ENCODE data around the gene SLC2A10. TPM values are rescaled to one million over a fixed set of nuclear protein-coding genes. Genes with fewer than 3 reads are reported as not detected.

SLC2A10 gene
- total and polyA plus RNA-seq, 2 experiments from 2014 or later: 4.9 to 14.6 TPM

DNA sequence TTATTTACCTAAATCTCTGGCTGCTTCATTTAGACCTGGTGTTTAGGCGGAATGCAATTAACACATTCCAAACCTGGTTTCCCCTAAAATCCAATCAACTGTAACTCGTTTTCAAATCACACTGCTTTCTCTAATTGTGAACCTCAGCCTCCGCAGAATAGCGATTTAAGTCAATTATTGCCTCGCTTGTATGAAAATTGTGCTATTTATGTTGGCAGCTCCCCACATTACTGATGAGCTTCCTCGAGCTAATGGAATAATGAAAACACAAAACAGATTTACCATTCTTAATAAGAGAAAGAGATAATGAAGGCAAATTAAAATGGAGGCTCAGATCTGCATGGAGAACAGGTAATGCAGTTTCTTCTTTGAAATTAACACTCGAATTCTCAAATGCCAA, 67.9 kb downstream of the SLC2A10 start:
- H3K4me3 ChIP-seq: no peak overlapping the region
- no peak overlapping the region for H3K27ac ChIP-seq (ENCODE audit: low read depth)
- H3K27me3 Mint-ChIP-seq (ENCODE audit: insufficient read depth, low read depth, poor library complexity): peaks cover 8% of the 10 kb centered on the region
- H2AFZ ChIP-seq: peak overlapping the region; percentile 43; the same call in 1 of the 2 replicates
- no peak for DNase-seq (ENCODE audit: low spot score)
- H3K4me1 ChIP-seq (ENCODE audit: insufficient read depth): no peaks in the 10 kb centered on the region
- H3K79me2 ChIP-seq (replicated peaks; ENCODE audit: insufficient read depth): no peaks in the 10 kb centered on the region
- H3K9me2 ChIP-seq (ENCODE audit: insufficient read depth): no peaks in the 10 kb centered on the region
- TF ChIP-seq, protein P1, sequence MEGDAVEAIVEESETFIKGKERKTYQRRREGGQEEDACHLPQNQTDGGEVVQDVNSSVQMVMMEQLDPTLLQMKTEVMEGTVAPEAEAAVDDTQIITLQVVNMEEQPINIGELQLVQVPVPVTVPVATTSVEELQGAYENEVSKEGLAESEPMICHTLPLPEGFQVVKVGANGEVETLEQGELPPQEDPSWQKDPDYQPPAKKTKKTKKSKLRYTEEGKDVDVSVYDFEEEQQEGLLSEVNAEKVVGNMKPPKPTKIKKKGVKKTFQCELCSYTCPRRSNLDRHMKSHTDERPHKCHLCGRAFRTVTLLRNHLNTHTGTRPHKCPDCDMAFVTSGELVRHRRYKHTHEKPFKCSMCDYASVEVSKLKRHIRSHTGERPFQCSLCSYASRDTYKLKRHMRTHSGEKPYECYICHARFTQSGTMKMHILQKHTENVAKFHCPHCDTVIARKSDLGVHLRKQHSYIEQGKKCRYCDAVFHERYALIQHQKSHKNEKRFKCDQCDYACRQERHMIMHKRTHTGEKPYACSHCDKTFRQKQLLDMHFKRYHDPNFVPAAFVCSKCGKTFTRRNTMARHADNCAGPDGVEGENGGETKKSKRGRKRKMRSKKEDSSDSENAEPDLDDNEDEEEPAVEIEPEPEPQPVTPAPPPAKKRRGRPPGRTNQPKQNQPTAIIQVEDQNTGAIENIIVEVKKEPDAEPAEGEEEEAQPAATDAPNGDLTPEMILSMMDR (conservative IDR thresholded peaks at IDR 0.05; ENCODE audit: low read depth in 2 of 2): no peak
- no peak for TF ChIP-seq CREB1 (CRISPR knock-in tag; IDR thresholded peaks at IDR 0.05; ENCODE audit: low read depth)
- peaks cover 7% of the 10 kb centered on the region for H3K4me1 Mint-ChIP-seq
- H3K4me2 ChIP-seq: no peak overlapping the region
- no peaks in the 10 kb centered on the region for H3K9me3 Mint-ChIP-seq
- no peaks in the 10 kb centered on the region for H3K36me3 ChIP-seq (ENCODE audit: insufficient read depth)
- no peak overlapping the region for H3K4me3 Mint-ChIP-seq
- H3K27ac Mint-ChIP-seq: no peak overlapping the region
- H3F3A ChIP-seq (replicated peaks; ENCODE audit: low read depth): no peaks in the 10 kb centered on the region
- no peaks in the 10 kb centered on the region for H3K36me3 Mint-ChIP-seq (ENCODE audit: low read depth)
- no peaks in the 10 kb centered on the region for H4K20me1 ChIP-seq (replicated peaks; ENCODE audit: insufficient read depth)
- no peaks in the 10 kb centered on the region for H3K27me3 ChIP-seq (ENCODE audit: insufficient read depth)
- no peak for ATAC-seq

DNA sequence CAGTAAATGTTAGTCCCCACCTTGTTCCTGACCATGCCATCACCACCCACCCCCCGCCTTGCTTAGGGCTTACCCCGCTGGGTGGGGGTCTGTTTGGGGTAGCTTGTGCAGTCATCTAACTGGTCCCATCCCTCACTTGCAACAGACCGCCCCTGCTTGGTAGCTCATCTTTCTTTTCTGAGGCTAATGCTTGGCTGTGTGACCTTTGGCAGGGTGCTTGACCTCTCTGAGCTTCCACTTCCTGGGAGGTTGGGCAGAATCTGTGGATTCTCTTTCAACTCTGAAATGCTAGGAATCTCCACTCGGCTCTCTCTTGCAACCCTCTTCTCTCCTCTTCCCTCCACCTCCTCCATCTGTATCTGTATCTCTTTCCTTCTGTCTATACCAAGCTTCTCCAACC, 70.4 kb downstream of the SLC2A10 start:
- Histone ChIP-seq H3K4me2 (no peak overlapping the region), H3K36me3 (ENCODE audit: insufficient read depth) (no peaks in the 10 kb centered on the region), H3K27ac (ENCODE audit: low read depth) (no peak overlapping the region), H3K27me3 (ENCODE audit: insufficient read depth) (no peaks in the 10 kb centered on the region), H3K4me3 (no peak overlapping the region), H2AFZ (no peak overlapping the region), H3K9me2 (ENCODE audit: insufficient read depth) (no peaks in the 10 kb centered on the region), H3K79me2 (replicated peaks; ENCODE audit: insufficient read depth) (no peaks in the 10 kb centered on the region), H3F3A (replicated peaks; ENCODE audit: low read depth) (no peaks in the 10 kb centered on the region), H3K4me1 (ENCODE audit: insufficient read depth) (no peaks in the 10 kb centered on the region), H4K20me1 (replicated peaks; ENCODE audit: insufficient read depth) (no peaks in the 10 kb centered on the region)
- no peak for DNase-seq (ENCODE audit: low spot score)
- H3K4me1 Mint-ChIP-seq: peaks cover 7% of the 10 kb centered on the region
- no peaks in the 10 kb centered on the region for H3K9me3 Mint-ChIP-seq
- H3K4me3 Mint-ChIP-seq: no peak overlapping the region
- ATAC-seq: no peak
- no peaks in the 10 kb centered on the region for H3K36me3 Mint-ChIP-seq (ENCODE audit: low read depth)
- H3K27me3 Mint-ChIP-seq (ENCODE audit: insufficient read depth, low read depth, poor library complexity): peaks cover 11% of the 10 kb centered on the region
- no peak for TF ChIP-seq ZNF114 (CRISPR knock-in tag; IDR thresholded peaks at IDR 0.05)
- no peak for TF ChIP-seq NANOG (IDR thresholded peaks at IDR 0.05; ENCODE audit: borderline replicate concordance)
- no peak for TF ChIP-seq POLR2AphosphoS5 (IDR thresholded peaks at IDR 0.05; ENCODE audit: low read depth)
- TF ChIP-seq ETS1 (IDR thresholded peaks at IDR 0.05): no peak
- no peak for TF ChIP-seq EZH2 (IDR thresholded peaks at IDR 0.05; ENCODE audit: low read depth, unreplicated experiment)
- no peak for TF ChIP-seq CREB1 (CRISPR knock-in tag; IDR thresholded peaks at IDR 0.05; ENCODE audit: low read depth)
- no peak overlapping the region for H3K27ac Mint-ChIP-seq

Measured in GM23338 (cell line).